Esophagus mucosa (tissue), 1 donor: Measurements from ENCODE around the gene TCF12. TPM values are rescaled to one million over a fixed set of nuclear protein-coding genes. Genes with fewer than 3 reads are reported as not detected.
A peak's percentile ranks its signal among the peaks of the same experiment; 100 is the strongest.

Source experiments
- ATAC-seq: fragments of 200-7000 bp; cut with Tn5 transposase; one replicate; pipeline ENCODE4 v1.9.1; 2020
- total RNA-seq: library from RNA; stranded (reverse); gene quantifications from one replicate; pipeline ENCODE4 v1.2.4, GENCODE V29; 2023
- donor health status: DM: yes; HTN: yes; CAD: no.

TCF12 gene
- total RNA-seq, 1 donor from 2014 or later: 47.9 TPM

DNA sequence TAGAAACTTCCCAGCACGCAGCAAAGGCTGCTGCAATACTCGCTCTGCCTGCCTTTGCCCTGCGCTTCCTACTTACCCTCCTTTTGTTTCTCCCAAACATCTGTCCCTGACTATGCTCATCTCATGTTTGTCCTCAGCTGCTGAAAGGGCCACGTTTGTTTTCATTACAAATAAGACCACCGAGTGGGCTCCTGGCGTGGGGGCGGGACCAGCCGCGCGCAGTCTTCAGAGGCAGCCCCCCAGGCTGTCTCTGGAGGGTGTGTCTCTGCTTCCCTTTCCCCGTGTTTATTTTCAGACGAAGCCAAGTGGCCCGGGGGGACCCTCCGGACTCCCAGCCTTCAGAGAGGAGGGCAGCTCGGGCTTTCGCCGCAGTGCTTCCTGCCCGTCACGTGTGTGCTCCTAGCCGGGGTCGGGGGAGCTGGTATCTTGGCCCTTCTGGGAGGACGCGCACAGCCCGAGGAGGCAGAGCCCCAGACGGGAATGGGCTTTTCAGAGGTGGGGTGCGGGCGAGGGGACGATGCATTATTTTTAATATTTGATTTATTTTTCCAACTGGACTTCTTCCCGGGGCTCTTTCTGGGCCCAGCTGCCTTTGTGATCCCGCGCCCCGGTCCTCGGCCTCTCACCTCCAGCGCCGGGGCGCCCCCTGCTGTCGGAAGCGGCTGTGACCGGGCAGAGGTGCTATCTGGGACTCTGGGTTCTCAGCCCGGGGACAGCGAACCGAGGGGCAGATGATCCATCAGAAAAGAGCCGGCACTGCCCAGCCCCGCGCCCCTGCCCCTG is 387.9 kb downstream of the TCF12 start:
- ATAC-seq: peak; percentile 80

DNA sequence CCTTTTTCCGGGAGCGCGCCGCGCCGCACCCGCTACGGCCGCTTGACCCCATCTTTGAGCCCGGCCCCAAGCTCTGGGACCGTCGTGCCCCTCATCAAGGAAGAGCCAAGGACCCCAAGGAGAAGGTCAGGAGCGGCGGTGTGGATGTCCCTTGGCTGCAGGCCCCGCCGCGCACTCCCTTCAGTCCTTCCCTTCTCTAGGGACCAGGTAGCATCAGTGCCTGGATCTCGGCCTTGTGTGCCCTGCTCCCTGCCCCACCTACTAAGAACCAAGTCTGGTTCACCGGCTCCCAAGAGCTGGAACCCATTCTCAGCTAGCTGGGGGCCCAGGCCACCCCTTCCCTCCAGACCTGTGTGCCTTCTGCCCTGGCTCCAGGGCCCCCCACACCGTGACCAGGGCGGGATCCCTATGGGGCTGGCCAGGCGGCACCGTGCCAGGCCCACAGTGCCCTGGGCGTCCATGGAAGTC is 388.5 kb downstream of the TCF12 start:
- peak; percentile 36 for ATAC-seq

DNA sequence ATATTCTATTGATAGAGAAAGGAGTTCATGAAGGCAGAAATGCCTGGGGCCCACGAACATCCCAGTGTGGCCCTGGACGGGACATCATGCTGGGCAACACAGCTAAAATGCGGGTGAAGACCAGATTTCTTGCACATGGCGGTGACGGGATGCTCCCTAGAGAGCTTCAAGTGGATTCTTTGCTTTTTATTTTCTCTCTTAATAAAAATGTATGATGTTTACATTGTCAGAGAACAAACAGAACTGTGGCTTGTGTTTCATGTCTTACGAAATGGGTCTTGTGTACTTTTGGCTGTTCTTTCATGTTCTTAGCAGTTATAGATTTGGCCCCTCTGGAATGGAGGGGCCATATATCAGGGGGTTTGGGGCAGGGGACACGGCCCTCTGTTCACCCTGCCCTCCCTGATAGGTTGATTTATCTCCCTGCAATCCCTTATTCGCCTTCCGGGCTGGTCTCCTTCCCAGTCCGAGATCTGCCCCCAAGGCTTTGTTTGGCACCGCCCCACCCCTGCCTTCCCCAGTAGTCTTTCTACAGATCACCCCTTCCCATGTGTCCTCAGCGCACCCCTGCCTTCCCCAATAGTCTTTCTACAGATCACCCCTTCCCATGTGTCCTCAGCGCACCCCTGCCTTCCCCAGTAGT is 389.2 kb downstream of the TCF12 start:
- ATAC-seq: no peak

DNA sequence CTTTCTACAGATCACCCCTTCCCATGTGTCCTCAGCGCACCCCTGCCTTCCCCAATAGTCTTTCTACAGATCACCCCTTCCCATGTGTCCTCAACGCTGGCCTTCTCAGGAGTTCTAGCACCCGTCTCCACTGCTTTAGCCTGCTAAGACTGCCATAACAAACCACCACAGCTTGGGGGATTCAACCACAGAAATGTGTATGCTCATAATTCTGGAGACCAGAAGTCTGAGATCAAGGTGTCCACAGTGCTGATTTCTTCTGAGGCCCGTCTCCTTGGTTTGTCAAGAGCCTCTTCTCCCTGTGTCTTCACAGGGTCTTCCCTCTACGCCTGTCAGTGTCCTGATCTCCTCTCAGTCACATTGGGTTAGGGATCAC is 389.7 kb downstream of the TCF12 start:
- ATAC-seq: no peak

DNA sequence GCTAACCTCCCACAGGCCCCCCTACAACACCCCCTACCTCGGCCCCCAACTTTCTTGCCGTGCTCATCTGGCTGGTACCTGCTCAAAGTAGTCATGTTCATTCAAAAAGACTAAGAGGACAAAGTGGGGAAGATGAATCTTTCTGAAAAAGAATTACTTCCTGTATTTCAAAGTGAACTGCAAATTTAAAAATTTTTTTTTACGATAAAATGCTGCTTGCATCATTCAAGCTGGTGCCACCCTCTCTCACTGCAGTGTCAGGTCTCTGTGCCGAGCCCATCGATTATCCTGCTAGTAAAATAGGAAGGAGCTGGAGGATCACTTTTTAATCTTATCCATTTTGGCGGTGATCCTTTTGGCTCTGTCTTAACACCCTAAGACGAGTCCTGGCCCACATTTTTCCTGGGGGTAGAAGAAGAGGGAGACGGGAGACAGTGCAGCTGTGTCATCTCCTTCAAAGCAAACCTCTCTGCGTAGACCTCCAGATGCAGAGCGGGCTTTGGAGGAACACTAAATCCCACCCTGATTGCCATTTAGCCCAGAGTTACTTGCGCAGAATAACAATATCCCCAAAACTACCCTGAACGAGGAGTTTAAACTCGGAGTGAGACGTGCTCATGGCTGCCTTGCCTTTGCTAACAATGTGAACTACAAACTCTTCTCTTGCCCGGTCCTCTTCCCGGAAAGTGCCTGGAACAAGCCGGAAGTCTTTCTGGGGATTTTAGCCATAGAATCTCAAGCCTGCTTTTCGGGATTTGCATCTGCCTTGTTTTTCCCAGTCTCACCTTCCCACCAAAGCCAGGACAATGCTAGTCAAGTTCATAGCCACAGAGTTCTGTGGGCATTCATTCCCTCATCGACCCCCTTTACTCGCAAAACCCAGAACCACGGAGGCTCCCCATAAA is 391.7 kb downstream of the TCF12 start:
- ATAC-seq: no peak

DNA sequence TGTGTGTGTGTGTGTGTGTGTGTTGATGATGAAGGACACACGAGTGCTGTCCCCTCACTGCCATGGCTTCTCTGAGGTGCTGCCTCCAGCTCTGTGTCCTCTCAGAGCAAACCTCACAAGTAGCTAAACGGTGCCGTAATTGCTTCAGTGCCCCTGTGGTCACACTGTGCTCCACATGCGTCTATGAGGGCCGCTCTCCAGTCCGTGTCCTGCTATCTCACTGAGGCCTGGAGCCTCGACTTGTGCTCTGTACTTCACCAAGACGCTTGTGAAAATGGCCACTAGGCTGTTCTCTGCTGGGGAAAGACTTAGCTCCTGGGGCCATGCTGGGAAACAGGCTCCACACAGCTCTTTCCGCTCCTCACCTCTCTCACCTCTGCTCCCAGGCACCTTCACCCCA is 392.4 kb downstream of the TCF12 start:
- ATAC-seq: no peak

DNA sequence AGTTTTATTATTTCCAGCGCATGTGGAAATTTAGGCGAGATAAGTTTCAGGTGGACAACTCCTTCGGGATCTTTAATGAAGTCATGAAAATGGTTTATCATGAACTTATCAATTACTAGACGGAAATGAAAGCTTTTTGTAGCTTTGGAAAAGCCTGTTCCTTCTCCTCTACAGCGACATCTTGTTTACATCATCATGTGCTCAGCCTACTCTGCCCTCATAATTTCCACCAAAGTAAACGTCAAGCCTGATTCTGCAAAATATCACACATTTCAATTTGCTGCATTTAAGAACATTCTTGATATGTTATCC is 393.5 kb downstream of the TCF12 start:
- ATAC-seq: no peak

DNA sequence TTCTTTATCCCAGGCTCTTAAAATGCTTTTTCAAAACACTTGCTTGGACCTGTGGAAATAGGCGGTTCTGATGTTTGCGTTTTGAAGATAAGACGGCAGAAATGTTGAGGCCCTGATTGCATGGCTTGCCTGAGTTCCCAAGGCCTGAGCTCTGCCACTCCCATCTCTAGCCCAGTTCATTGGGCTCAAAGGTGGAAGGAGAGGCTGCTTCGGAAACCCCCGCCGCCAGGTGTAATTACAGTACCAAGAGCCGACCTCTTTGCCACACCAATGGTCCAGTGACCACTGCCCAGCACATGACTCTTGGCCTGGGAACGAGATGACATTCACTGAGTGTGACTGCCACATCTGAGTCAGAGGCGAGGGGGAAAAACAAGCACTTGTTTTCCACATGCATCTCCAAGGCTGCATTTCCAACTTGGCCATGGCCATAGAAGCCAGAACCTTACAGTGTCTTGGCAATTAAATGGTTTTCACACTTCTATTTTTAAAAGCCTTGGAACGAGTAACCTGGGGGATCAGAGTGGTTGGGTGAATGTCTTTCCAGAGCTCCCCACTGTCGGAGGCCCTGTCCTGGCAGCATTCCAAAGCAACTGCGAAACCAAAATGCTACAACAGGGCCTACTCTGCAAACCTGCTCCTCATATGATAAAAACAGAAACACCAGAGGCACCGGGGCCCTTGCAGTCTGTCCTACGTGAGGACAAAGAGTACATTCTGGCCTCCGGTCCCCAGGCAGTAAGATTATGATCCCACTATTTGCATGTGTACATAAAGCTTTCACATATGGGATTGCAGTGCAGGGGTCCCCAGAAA is 394.1 kb downstream of the TCF12 start:
- ATAC-seq: no peak

DNA sequence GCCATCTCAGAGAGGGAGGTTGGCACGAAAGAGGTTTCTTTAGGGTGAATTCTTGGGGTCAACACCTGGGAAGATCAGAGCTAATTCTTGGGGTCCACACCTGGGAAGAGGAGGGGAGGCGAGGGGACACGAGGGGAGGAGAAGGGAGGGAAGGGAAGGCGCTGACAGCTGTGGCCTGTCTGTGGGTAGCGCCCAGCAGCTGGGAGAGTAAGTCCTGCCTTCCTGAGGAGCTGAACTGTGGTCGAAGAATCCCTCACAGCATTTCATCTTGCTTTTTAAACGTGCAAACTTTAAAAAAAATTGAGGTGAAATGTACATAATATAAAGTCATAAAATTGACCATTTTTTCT is 394.7 kb downstream of the TCF12 start:
- no peak for ATAC-seq

DNA sequence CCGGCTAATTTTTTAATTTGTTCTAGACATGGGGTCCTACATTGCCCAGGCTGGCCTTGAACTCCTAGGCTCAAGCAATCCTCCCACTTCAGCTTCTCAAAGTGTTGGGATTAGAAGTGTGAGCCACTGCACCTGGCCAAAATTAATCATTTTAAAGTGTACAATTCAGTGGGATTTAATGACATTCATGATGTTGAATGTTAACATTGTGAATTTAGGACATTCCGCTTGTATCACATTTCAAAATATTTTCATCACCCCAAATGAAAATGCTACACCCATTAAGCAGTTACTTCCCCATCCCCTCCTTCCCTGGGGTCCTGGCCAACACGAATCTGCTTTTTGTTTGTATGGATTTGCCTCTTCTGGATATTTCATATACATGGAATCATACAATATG is 395.8 kb downstream of the TCF12 start:
- ATAC-seq: no peak

DNA sequence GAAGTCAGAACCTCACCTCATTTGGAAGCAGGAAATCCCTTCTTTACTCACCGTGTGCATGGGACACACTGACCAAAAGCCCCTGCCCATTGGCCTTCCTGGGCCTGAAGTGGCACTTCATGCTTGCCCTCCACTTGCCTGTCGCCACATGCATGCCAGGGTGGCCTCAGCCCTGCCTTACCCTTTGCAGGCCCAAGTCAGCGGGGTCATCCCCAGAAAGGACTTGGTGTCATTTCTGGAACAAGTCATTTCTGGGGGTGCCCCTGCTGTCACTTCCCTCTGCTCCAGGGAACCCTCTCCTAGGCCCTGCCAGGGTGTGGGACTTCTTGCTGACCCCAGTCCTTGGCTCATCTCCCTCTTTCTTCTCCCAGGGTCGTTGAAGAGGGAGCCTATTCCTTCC is 398.0 kb downstream of the TCF12 start:
- ATAC-seq: no peak

DNA sequence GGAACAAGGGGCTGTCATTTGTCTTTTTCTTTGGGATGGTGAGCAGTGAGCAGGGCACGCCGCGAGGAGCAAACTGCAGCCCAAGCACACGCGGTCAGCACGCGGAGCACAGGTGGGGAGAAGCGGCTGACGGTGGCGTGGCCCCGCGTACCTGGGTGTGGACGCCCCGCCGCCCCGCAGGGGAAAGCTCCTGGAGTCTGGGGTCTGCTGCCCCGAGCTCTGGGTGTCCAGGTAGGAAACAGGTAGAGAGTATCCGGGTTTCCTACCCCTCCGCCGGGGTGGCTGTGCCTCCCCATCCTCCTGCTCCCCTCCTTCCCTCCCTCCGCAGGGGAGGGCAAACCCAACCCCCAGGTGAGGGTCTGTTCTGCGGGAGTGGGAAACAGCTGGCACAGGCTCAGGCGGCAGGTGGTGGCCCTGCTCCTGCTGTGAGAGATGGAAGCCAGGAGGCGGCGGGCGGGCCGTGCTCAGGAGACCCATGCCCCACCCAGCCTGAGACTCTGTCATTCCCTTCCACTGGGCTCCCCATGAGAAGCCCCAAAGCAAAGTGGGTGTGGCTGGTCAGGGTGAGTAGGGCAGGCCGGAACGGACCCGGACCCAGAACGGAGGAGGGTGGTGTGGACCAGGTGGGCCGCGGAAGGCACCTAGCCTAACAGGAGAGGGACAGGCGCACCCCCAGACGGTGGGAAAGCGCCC is 400.9 kb downstream of the TCF12 start:
- no peak for ATAC-seq

DNA sequence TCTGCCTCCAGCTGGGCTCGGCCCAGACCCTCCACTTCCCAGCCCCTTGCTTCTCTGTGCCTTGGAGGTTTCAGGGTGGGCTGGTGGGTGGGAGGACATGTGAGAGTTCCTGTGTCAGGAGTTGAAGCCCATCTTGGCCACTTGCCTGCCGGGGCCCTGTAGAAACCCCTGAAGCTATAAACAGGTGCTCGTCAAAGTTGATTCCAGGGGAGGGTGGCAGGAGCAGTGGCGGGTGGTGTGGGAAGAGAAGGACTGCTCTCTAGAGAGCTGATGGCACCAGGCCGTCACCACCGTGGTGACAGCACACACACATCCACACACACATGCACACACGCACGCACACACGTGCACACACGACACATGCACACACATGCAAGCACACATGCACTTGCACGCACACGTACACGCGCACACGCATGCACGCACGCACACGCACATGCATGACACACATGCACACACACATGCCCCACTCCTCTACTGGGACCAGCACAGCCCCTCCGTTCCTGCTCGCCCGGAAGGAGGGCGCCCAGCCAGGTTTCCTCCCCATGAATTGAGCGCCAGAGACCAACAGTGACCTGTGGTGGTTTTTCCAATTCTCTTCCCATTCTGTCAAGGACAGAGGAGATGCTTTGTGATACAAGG is 401.6 kb downstream of the TCF12 start:
- no peak for ATAC-seq

DNA sequence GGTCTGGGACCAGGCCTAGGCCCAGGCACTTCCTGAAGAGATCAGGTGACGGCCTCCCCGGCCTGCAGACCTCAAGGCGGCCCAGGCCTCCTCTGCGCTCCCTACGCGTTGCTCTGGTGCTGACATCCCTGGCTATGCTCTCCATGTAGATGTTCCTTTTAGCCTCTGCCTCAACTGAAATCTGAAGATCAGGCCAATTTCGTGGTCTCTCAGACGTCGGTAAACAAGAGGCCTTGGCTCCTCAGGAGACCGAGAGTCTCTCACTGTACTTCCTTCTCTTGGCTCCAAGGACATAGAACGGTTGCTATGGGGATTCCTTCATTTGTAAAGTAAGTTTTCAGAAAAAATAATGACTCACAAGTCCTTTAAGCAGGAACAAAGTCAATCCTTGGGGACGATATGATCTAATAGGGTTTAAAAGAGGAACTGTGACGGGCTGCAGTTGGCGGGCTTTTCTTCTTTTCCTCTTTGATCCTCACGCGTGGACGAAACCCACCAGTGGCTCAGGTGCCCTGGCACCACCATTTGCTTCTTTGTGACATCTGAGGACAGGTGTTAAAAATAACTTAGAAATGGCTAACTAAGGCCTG is 402.3 kb downstream of the TCF12 start:
- no peak for ATAC-seq

DNA sequence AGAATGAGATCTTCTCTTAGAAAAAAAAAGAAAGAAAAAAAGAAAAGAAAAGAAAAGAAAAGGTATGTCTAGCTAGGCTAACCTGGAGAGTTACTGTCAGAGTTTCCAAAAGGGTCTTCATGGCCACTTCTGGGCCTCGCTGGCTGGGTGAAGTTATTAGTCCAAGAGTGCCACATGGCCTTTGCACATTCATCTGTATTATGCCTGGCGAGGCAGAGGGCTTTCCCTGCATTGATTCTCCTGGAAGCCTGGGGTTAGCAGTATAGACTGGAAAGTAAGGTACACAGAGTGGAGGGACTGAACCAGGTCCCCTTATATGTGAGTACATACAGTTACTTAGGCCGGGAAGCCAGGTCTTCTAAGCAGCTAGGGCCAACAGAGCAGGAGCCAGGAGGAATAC is 403.0 kb downstream of the TCF12 start:
- ATAC-seq: no peak

DNA sequence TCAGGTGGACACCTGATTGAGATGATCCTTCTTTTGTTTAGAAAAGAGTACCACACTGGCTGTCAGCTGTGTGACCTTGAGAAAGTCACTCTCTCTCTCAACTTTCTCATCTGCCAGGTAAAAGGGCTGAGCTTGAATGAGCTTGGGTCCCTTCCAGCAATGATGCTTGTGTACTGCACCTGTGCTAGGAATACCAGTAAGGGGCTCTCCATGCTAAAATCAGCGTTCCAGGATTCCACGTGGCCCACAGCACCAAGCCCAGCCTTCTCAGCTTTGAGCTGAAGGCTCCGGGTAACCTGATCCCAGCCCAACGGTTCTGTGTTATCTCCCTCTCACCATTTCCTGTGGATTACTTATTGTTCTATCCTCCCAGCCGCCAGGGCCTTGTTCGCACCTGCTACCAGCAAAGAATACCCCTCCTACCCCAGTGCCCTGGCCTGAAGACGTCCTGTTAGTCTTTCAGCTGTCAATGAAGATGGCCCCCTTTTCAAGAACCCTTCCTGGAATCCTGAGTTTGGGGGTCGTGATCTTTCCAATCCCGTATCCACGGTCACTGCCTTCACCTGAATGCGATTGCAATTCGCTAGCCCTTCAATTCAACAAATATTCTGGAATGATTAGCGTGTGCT is 403.6 kb downstream of the TCF12 start:
- no peak for ATAC-seq

DNA sequence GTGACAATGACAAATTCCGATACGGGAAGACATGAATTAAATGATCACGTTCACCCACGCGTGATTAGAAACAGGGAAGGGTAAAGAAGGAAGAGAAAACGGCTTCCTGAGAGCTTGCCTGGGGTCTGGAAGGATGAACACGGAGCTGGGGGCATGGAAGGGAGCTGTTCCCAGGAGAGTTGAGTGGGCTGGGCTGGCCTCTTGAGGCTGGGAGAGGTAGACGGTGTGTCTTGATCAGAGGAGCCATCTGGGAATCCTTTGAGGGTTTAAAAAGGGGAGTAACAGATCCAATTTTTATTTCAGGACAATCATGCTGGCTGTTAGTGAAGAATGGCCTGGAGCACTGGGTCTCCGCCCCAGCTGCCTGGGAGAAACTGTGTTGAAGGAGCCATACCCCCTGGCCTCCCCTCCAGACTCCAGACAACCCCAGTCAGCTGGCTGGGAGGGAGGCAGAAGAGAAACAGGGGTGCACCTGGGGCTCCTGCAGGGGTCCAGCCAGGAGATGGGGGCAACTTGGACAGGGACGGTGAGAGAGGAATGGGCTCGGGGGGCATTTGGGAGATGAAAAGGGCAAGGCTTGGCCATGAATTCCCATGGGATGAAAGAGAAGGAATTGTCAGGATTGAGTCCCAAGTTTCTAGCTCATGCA is 404.3 kb downstream of the TCF12 start:
- no peak for ATAC-seq

DNA sequence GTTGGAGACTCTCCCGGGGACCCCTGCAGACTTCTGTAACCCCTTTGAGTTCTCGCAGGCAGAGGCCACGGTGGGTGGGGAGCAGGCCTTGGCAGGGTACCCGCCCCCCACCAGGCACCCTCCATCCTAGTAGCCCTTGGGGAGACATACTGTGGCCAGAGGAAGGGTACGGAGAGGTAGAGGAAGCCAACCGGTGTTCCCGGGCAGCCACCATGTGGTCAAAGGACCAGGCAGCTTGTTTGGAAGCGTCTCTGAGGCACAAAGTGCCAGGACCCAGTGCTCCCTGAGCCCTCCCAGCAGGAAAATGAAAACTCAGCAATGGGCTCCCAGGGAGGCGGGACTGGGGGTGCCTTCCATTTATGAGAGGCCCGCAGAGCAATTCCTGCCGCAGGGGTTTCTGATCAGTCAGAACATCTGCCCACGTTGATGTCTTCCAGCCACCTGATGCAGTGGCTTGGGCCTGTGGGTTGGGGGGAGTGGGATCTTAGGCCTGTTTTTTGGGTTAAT is 404.9 kb downstream of the TCF12 start:
- no peak for ATAC-seq

DNA sequence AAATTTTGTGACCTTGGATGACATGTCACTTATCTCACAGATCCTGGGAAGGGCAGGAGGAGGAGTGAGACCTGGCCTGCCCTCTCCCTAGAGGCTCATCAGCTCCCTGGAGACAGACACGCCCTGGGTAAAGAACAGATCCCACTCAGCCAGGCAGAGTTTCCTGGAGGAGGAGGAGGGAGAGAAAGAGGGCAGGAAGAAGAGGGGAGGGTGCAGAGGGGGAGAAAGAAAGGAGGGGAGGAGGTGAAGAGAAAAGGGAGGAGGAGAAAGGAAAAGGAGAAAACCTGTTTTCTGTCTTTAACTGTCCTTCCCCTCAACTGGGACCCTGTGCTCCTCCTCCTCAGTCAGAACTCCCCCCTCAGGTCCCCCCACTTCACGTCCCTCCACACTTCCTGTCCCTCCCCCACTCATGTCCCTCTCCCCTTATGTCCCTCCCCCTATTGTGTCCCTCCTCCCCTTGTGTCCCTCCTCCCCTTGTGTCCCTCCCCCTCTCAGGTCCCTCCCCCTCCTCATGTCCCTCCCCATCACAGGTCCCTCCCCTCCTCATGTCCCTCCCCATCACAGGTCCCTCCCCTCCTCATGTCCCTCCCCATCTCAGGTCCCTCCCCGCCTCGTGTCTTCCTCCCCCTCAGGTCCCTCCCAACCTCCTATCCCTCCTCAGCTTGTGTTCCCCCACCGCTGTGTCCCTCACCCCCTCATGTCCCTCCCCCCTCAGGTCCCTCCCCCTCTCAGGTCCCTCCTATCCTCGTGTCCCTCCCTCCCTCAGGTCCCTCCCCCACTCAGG is 405.6 kb downstream of the TCF12 start:
- ATAC-seq: peak; percentile 79
